ENCODE measurements around the gene STMN1. TPM values are rescaled to one million over a fixed set of nuclear protein-coding genes. Genes with fewer than 3 reads are reported as not detected.

Gene STMN1
- total and polyA plus RNA-seq, 11 donors, result 21.1 to 95.2 (median 46.4) TPM

- Histone ChIP-seq H3K27me3 (no peaks in the 10 kb centered on the region), H3K36me3 (peaks cover 0 to 10% (median 0%) of the 10 kb centered on the region in 9 donors), H3K4me3 (no peak overlapping the region), H3K27ac (no peak overlapping the region), H3K4me1 (peaks cover 0 to 43% (median 25%) of the 10 kb centered on the region in 12 donors), H3K9me3 (no peaks in the 10 kb centered on the region)
- ATAC-seq (no peak), DNase-seq (no peak)
- WGBS, 4 donors, result 79 to 80% (median 79%) methylated on average over 2 of the region's 2 CpGs
- intact Hi-C loops (cut with DNase I), result loop anchor here in 1 of 10 donors (10.0 kb wide), 1 partner anchor 48 kb away; no protein-coding TSS in a partner anchor
- TF ChIP-seq POLR2A (IDR thresholded peaks at IDR 0.05) (no peak), CTCF (IDR thresholded peaks at IDR 0.05) (no peak)
These were observed 33.5 kb downstream of the STMN1 start for GRCh38 chr1:25872713-25873112.

- DNase-seq, result no peak
- no peak overlapping the region for H3K4me3 ChIP-seq
- H3K9me3 ChIP-seq, result no peaks in the 10 kb centered on the region
- H3K4me1 ChIP-seq, result peaks cover 0 to 43% (median 25%) of the 10 kb centered on the region in 12 donors
- TF ChIP-seq POLR2A (IDR thresholded peaks at IDR 0.05) (no peak), CTCF (IDR thresholded peaks at IDR 0.05) (no peak)
- 75 to 84% (median 80%) methylated on average over 7 to 9 of the region's 9 CpGs for WGBS, 4 donors
- H3K36me3 ChIP-seq, result peaks cover 0 to 10% (median 0%) of the 10 kb centered on the region in 9 donors
- H3K27me3 ChIP-seq, result no peaks in the 10 kb centered on the region
- ATAC-seq, result peak in 2 of 4 donors; percentile 13 to 35
- H3K27ac ChIP-seq, result no peak overlapping the region
- intact Hi-C loops (cut with DNase I), result loop anchor here in 1 of 10 donors (10.0 kb wide), 1 partner anchor 47 kb away; no protein-coding TSS in a partner anchor
These were observed 34.3 kb downstream of the STMN1 start for GRCh38 chr1:25871704-25872494.

DNA sequence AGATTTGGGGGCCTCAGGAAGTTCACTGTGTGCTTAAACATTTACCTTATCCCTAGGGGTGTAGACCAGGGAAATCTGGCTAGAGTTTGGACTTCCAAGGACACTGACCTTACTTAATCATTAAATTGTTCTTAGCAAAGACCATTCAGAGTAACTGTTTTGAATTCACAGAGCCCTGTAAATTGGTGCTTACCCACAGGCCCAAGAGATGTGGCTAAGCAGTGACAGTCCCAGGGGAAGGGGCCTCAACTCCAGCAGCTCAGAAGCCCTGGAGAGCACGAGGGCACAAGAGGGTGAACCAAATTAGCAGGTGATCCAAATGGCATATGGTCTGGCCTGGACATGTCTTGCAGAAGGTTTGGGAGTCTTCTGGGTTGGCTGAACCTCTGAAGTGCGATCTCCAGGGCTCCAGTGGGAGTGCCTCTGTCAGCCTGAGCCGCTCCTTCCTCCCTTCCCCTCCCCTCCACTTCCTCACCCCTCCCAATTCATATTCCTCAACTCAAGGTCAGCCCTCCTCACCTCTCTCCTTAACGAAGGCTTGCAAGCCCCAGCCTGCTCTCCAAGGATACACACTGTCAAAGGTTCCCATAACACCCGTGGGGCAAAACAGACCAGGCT is 35.0 kb downstream of the STMN1 start:
- Histone ChIP-seq H3K36me3 (peaks cover 0 to 10% (median 0%) of the 10 kb centered on the region in 9 donors), H3K27ac (no peak overlapping the region), H3K27me3 (no peaks in the 10 kb centered on the region), H3K4me3 (no peak overlapping the region), H3K4me1 (peaks cover 0 to 43% (median 24%) of the 10 kb centered on the region in 12 donors), H3K9me3 (no peaks in the 10 kb centered on the region)
- intact Hi-C loops (cut with DNase I), result loop anchor here in 1 of 10 donors (10.0 kb wide), 1 partner anchor 46 kb away; no protein-coding TSS in a partner anchor
- DNase-seq (no peak), ATAC-seq (no peak)
- no peak for TF ChIP-seq CTCF (IDR thresholded peaks at IDR 0.05)
- no peak for TF ChIP-seq POLR2A (IDR thresholded peaks at IDR 0.05)
- WGBS, 4 donors, result 31 to 49% (median 34%) methylated on average over 5 of the region's 5 CpGs

GRCh38 chr1:25870614-25871013 is 35.6 kb downstream of the STMN1 start:
- no peak for TF ChIP-seq CTCF (IDR thresholded peaks at IDR 0.05)
- no peak for TF ChIP-seq POLR2A (IDR thresholded peaks at IDR 0.05)
- intact Hi-C loops (cut with DNase I), result loop anchor here in 1 of 10 donors (10.0 kb wide), 1 partner anchor 46 kb away; no protein-coding TSS in a partner anchor
- Histone ChIP-seq H3K27me3 (no peaks in the 10 kb centered on the region), H3K27ac (no peak overlapping the region), H3K9me3 (no peaks in the 10 kb centered on the region), H3K36me3 (peaks cover 0 to 10% (median 0%) of the 10 kb centered on the region in 9 donors), H3K4me1 (peaks cover 0 to 43% (median 20%) of the 10 kb centered on the region in 12 donors), H3K4me3 (no peak overlapping the region)
- 70 to 97% (median 90%) methylated on average over 1 of the region's 1 CpG for WGBS, 4 donors
- DNase-seq, result no peak
- ATAC-seq, result no peak

Measured in heart left ventricle (tissue), 16 donors.